ENCODE data around the gene COG6. TPM values are rescaled to one million over a fixed set of nuclear protein-coding genes. Genes with fewer than 3 reads are reported as not detected.
A peak's percentile ranks its signal among the peaks of the same experiment; 100 is the strongest.

Gene COG6
- total RNA-seq, 1 experiment from 2014 or later = 19.9 TPM

GRCh38 chr13:39740761-39741160 lies 85.3 kb downstream of the COG6 start:
- DNase-seq = no peak
- Histone ChIP-seq H3K9me3 (peaks cover 3% of the 10 kb centered on the region), H3K4me3 (no peak overlapping the region), H3K36me3 (peaks cover 12% of the 10 kb centered on the region), H3K27me3 (no peaks in the 10 kb centered on the region)

- Histone ChIP-seq H3K27me3 (no peaks in the 10 kb centered on the region), H3K36me3 (no peaks in the 10 kb centered on the region), H3K9me3 (no peaks in the 10 kb centered on the region), H3K4me3 (no peak overlapping the region)
- DNase-seq = no peak
Observed at GRCh38 chr13:39748961-39749360, 93.5 kb downstream of the COG6 start.

DNA sequence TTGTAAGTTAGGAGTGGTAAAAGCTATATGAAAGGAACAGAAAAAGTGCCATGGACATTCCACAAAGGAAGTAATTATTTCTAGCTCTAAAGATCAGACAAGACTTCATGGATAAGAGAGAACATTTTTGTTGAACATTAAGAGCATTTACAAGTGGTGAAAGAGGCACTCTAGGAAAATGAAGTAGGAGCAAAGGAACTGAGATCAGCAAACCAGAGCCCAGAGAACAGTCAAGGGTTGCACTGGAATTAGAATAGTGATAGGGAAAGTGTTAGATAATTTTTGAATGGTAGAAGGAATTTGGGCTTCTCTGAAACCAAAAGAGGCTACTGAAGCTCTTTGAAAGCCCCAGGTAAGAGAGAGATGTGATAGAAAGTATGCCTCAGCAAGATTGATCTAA lies 94.1 kb downstream of the COG6 start:
- Histone ChIP-seq H3K36me3 (no peaks in the 10 kb centered on the region), H3K4me3 (no peak overlapping the region), H3K9me3 (no peaks in the 10 kb centered on the region), H3K27me3 (no peaks in the 10 kb centered on the region)
- DNase-seq = no peak

DNA sequence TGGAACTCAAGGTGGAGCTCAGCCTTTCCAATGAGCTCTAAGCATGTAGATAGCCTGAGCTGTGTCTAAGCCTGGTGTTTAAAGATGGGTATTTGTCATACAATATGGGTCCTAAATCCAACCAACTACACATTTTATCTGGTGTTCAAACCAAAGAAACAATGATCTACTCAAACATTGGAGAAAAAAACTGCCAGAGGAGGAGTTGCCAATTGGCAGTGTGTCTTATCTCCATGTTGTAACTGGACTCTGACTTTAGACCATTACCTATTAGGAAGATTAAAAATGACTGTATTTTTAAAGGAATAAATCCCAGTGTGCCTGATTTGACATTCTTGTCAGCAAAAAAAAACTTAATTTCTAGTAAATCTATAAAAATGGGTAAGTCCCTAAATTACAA lies 96.3 kb downstream of the COG6 start:
- no peak for DNase-seq
- no peaks in the 10 kb centered on the region for H3K9me3 ChIP-seq
- no peaks in the 10 kb centered on the region for H3K27me3 ChIP-seq
- H3K36me3 ChIP-seq = no peaks in the 10 kb centered on the region
- no peak overlapping the region for H3K4me3 ChIP-seq

GRCh38 chr13:39760521-39760920 lies 105.1 kb downstream of the COG6 start:
- no peaks in the 10 kb centered on the region for H3K9me3 ChIP-seq
- no peak overlapping the region for H3K4me3 ChIP-seq
- H3K27me3 ChIP-seq = no peaks in the 10 kb centered on the region
- DNase-seq = no peak
- H3K36me3 ChIP-seq = no peaks in the 10 kb centered on the region

DNA sequence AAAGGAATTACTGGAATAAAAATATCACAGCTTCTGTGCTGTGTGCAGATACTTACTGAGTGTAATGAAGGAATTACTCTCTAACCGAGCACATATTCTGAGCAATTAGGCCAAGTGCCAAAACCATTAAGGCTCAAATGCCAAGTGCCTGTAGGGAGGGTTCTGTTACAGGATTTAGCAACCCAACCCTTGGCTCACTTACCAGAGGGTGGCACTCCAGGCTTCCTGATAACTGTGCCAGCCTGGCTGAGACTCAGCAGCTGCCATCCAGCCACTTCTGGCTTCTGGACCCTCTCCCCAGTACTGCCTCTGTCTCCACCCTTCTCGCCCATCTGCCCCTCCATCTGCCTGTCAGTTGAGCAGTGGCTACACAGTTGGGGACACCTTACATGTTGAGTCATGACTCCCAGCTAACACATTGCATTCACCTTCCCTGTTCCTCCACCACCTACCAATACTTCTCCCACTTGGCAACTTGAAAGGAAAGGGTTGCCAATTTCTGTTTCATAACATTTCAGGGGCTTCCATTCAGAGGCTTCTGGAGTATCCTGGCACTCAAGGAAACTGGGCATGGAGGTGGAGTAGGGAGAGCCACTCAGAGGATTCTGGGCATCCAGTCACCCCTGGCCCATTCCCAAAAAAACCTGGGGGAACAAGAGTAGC lies 110.5 kb downstream of the COG6 start:
- Histone ChIP-seq H3K9me3 (no peaks in the 10 kb centered on the region), H3K36me3 (no peaks in the 10 kb centered on the region), H3K27me3 (no peaks in the 10 kb centered on the region), H3K4me3 (no peak overlapping the region)
- peak; percentile 47 for DNase-seq

GRCh38 chr13:39766464-39767158 lies 111.1 kb downstream of the COG6 start:
- Histone ChIP-seq H3K4me3 (no peak overlapping the region), H3K9me3 (no peaks in the 10 kb centered on the region), H3K36me3 (no peaks in the 10 kb centered on the region), H3K27me3 (no peaks in the 10 kb centered on the region)
- DNase-seq = no peak

GRCh38 chr13:39767791-39768517 lies 112.5 kb downstream of the COG6 start:
- no peak for DNase-seq
- no peaks in the 10 kb centered on the region for H3K36me3 ChIP-seq
- no peaks in the 10 kb centered on the region for H3K27me3 ChIP-seq
- H3K9me3 ChIP-seq = no peaks in the 10 kb centered on the region
- no peak overlapping the region for H3K4me3 ChIP-seq

- no peaks in the 10 kb centered on the region for H3K36me3 ChIP-seq
- no peak for DNase-seq
- no peaks in the 10 kb centered on the region for H3K27me3 ChIP-seq
- no peaks in the 10 kb centered on the region for H3K9me3 ChIP-seq
- H3K4me3 ChIP-seq = no peak overlapping the region
Observed at GRCh38 chr13:39768962-39769361, 113.5 kb downstream of the COG6 start.

- Histone ChIP-seq H3K27me3 (no peaks in the 10 kb centered on the region), H3K36me3 (no peaks in the 10 kb centered on the region), H3K4me3 (no peak overlapping the region), H3K9me3 (no peaks in the 10 kb centered on the region)
- no peak for DNase-seq
Observed at GRCh38 chr13:39770221-39771090, 115.0 kb downstream of the COG6 start.

DNA sequence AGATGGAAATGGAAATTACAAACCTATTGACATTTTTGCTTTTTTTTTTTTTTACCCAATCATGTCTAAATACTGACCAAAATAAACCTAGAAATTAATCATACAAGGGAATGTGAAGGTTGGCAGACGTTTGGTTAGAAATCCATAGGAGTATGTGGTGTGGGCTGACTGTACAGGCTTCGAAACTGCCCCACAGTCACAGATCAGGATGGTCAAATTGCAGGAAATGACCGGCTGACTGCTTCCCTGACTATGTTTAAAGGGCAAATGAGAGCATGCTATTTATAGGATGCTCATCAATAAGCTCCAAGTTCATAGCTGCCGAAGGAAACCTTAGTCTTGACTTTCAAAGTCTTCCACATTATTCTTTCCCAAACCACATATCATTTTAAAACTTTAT lies 118.4 kb downstream of the COG6 start:
- Histone ChIP-seq H3K9me3 (peaks cover 4% of the 10 kb centered on the region; the same call in 1 of the 2 replicates), H3K27me3 (no peaks in the 10 kb centered on the region), H3K36me3 (no peaks in the 10 kb centered on the region), H3K4me3 (no peak overlapping the region)
- peak; percentile 30 for DNase-seq

DNA sequence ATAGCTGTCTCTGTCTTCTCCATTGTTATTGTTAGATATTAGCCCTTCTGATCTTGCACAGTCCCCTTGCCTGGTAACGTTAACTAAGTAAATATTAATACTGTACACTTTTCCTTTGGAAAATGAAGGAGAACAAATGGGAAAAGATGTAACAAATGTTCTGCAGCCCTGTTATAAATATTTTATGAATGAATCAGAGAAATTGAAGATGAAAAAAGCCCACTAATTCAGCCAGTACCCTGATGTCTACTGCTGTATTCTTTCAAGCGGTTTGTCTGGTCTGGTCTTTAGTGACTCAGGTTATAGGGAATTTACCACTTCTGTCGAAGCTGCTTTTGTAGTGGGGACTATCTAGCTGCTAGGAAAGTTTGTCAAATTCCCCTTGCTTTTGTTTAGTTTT lies 121.0 kb downstream of the COG6 start:
- Histone ChIP-seq H3K9me3 (peaks cover 4% of the 10 kb centered on the region; the same call in 1 of the 2 replicates), H3K36me3 (no peaks in the 10 kb centered on the region), H3K27me3 (no peaks in the 10 kb centered on the region), H3K4me3 (no peak overlapping the region)
- DNase-seq = no peak

GRCh38 chr13:39777021-39777420 lies 121.6 kb downstream of the COG6 start:
- no peak for DNase-seq
- Histone ChIP-seq H3K4me3 (no peak overlapping the region), H3K27me3 (no peaks in the 10 kb centered on the region)

GRCh38 chr13:39777527-39778061 lies 122.1 kb downstream of the COG6 start:
- DNase-seq = peak; percentile 51
- Histone ChIP-seq H3K9me3 (peaks cover 4% of the 10 kb centered on the region; the same call in 1 of the 2 replicates), H3K4me3 (no peak overlapping the region), H3K27me3 (no peaks in the 10 kb centered on the region), H3K36me3 (no peaks in the 10 kb centered on the region)

More at GRCh38 chr13:39777021-39777420, 121.6 kb downstream of the COG6 start:
- Histone ChIP-seq H3K36me3 (no peaks in the 10 kb centered on the region), H3K9me3 (peaks cover 4% of the 10 kb centered on the region; the same call in 1 of the 2 replicates)

DNA sequence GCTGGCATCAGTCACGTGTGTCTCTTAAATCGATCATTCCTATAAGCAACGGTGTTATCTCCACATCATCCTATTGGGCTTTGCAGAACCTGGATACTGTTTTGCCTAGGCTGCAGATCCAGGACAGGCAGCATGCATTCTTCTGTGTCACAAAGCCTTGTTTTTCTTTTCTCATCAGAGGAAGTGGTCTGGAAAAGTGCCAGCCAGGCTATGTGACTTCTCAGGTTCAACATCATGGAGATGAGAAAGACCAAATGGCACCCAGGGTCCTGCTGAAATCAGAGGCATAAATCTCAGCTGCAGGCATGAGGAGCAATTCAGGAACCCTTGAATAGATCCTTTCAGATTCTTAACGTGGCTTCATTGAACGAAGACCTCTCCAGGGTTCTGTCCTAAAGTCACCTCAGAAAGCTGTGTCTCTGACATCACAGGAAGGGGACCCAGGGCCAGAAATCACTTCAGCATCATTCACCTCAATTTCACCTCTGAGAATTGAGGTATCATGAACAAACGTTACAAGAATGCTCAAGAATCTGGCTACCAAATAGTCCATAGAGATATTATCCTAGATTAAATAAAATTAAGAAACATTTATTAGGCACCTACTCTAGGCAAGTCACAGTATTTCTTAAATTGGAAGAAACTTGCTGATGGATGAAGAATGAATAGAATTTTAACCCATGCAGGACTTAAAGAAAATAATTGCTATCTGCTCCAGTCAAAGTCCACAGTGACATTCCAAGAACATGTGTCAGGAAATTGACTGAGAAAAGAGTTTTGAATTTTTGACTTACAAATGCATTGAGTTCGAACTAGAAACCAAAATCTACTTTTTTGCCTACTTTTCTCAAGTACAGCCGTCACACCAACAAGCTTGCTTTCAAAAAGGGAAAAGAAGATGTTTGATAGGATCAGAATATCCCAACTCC lies 124.1 kb downstream of the COG6 start:
- no peaks in the 10 kb centered on the region for H3K27me3 ChIP-seq
- no peak for DNase-seq
- peaks cover 4% of the 10 kb centered on the region; the same call in 1 of the 2 replicates for H3K9me3 ChIP-seq
- H3K36me3 ChIP-seq = no peaks in the 10 kb centered on the region
- H3K4me3 ChIP-seq = no peak overlapping the region
